HPDE6-E6E7 (cell line): ENCODE results near the gene XYLT1.
"Not testable (repeated sequence)": the region's sequence is repeated elsewhere in the genome, so short reads cannot be mapped to it uniquely, and the experiment has no call there.

Source experiments
- DNase-seq: peaks from one replicate; pipeline ENCODE4 v3.0.0; 2011; ENCODE audit warnings: missing footprints; ENCODE audit errors: extremely low spot score

Gene XYLT1

DNA sequence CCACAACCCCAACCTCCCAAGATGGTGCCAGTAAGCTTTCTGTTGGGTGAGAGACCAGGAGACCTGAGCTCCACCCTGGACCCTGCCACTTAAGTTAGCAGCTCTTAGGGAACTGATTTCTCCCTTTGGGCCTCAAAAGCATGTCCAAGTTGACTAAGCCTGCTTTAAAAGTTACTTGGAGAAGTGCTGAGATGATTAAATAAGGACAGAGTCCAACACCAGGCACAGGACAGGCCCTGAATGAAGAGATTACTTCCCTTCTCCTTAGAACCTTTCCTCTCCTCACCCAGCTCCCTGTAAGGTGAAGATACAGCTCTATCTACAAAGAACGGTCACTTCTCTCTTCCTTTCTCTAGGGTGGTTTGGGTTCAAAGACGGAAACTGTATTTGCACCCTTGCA lies 162.6 kb downstream of the XYLT1 start:
- no peak for DNase-seq

DNA sequence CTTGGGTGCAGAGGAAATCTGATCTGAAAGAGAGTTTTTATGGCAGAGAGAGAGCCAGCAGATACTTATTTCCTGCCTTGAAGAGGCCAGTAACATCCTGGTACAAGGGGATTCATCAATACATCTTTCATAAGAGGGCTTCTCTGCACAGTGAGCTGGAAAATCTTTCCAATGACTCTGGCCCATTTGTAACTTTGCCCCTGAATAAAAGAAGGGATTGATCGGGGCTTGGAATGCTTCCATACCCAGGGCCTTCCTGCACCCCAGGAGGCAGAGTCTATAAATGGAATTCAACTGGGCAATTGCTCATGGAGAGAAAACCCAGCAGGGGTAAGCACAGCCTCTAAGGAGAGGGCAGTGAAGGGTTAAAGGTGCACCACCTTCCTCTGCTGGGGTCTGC lies 163.3 kb downstream of the XYLT1 start:
- no peak for DNase-seq

DNA sequence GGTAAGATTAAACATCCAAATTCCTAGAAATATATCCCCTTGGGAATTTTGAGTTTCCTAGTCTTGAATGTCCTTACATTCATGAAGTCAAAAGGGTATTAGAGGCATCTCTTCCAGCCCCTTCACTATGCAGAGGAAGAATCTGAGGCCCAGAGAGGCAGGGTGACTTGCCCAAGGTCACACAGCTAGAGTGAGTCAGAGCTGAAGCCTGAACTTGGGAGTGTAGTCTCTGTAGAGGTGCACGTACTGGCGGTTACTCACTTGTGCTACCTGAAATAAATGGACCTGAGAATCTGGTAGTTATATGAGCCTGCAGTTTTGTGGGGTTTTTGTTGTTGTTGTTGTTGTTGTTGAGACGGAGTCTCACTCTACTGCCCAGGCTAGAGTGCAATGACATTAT lies 164.0 kb downstream of the XYLT1 start:
- DNase-seq = no peak

DNA sequence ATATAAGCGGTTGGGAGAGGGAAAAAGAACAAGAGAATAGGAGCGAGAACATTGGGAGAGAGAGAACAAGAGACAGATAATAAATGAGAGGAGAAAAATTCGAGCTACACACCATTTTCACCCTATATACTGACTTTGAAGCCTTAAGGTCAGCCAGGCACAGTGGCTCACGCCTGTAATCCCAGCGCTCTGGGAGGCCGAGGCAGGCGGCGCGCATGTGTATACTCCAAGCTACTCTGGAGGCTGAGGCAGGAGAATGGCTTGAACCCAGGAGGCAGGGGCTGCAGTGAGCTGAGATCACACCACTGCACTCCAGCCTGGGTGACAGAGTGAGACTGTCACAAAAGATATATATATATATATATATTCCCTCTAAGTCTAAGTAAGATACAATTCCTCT lies 164.5 kb downstream of the XYLT1 start:
- not testable (repeated sequence) for DNase-seq

DNA sequence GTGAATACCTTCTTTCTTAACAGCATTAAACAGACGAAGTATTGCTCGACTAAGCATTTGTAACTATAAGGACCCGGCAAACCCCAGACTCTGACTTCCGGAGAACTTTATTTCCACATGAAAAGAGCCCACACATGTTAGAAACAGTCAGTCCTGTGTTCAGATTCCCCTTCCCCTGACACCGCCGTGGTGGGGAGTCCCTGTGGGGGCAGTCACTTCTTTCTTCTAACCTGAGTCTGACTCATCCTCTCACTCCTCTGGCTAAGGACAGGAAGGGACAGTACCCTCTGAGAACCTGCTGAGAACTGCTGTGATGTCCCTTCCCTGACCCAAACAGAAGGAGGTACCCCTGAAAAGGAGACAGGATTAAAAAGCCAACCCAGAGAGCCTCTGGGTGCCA lies 165.1 kb downstream of the XYLT1 start:
- no peak for DNase-seq

DNA sequence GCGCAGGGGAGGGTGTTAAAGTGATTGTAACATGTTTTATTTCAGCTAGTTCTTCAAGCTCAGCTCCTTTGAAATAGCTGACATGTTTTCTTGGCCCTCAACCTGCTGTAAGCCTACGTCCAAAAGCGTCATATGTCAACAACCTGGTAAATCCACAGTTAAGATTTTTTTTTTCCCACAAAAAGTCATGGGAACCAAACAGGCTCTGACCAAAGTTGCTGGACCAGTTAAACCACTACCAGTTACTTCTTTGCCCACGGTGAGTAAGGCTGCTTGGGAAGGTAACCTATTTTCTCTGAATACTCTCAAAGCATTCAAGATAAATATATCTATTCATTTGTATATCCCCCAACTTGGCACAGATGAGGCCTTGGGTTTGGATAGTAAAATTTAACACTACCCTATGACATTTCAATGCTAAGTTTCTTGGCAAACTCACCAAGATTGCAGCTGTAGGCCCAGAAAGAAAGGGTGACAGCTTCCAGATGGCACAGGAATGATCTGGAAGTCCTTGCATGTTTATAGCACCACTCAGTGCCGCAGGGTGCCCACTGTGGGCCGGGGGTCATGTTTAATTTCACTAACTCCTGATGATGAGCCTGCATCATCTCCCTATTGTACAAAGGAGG lies 166.2 kb downstream of the XYLT1 start:
- no peak for DNase-seq

DNA sequence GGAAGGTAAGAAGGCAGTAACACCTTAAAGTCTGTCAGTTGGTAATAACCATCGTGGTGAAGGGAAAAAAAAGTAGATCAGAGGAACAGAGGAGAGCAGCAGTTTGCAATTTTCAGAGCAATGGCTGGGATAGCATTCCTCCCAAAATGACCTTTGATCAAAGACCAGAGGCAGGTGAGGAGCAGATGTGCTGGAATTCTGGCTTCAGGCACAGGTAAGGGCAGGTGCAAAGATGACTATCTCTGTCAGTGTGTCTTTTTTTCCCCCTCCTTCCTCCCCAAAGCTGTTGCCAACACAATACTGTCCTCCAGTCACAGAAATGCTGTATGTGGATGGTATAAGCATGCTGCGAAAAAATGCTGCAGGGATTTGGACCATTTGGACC lies 166.7 kb downstream of the XYLT1 start:
- no peak for DNase-seq

DNA sequence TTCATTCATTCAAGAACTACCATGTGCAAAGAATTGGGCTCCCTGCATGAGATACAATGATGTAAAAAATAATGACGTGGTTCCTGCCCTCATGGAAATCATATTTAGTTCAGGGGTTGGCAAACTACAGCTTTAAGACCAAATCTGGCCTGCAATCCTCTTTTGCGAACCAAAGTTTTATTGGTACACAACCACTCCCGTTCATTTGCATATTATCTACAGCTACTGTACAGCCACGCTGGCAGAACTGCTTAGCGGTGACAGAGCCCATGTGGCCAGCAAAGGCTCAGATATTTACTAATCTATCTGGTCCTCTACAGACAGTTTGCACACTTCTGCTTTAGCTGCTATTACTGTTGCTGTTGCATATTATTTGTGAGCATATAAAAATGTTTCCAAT lies 167.7 kb downstream of the XYLT1 start:
- no peak for DNase-seq

DNA sequence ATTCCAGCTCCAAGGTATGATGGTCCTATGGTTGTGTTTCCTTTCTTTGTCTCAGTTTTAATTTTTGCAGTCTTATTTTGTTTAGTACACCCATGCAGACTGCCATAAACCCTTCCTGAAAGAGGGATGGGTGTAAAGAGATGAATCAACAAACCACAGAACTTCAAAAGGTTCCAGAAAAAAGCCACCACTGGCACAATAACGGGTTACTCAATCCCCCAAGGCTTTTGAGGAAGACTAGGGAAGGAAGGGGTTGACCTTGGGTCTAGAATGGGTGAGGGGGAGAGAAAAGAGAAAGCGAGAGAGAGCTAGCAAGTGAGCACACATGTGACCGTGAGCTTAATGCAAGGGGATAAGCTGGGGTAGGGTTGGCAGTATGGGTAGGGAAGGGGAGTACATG lies 168.1 kb downstream of the XYLT1 start:
- DNase-seq = no peak

DNA sequence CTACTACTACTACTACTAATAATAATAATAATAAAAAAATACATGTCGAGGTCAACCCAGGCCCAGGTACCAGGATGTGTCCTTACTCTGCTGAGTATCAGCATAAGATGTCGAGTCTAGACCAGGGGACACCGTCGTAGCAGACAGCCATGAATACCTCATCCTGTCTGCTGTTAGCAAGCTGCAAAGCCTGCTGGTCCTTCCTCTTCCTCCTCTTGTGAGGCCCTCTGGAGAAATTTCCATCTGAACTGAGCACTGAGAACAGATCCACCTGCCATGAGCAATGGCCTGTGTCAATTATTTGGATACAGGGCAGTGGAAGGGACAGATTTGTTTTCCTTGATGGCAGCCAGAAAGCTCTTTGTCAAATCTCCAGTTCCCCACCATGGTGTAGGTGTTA lies 168.5 kb downstream of the XYLT1 start:
- no peak for DNase-seq

DNA sequence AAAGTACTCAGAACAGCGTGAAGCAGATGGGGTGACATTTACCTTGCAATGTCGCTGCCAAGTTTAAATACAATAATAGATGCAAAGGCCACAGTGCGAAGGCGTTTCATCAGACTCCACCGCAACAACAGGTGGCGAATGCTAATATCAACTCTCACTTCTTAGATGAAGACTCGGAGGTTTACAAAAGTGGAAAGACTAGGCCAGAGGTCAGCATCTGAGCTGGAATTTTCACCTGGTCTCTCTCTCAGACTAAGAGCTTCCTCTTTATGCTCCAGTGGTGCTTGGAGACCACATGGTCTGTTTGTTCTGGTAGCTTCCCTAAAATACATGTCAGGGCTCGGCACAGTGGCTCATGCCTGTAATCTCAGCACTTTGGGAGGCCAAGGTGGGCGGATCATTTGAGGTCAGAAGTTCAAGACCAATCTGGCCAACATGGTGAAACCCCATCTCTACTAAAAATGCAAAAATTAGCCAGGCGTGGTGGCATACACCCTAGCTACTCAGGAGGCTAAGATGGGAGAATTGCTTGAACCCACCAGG lies 169.1 kb downstream of the XYLT1 start:
- DNase-seq = no peak

DNA sequence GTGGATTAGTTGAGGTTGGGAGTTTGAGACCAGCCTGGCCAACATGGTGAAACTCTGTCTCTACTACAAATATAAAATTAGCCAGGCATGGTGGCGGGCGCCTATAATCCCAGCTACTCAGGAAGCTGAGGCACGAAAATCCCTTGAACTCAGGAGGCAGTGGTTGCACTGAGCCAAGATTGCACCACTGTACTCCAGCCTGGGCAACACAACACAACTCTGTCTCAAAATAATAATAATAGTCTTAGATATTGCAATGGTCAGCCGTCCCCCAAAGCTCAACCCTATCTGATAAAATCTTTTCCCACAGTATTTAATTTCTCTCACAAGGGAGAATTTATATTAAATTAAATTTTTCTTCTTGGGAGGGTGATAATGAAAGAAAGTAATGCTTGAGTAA lies 169.6 kb downstream of the XYLT1 start:
- no peak for DNase-seq

DNA sequence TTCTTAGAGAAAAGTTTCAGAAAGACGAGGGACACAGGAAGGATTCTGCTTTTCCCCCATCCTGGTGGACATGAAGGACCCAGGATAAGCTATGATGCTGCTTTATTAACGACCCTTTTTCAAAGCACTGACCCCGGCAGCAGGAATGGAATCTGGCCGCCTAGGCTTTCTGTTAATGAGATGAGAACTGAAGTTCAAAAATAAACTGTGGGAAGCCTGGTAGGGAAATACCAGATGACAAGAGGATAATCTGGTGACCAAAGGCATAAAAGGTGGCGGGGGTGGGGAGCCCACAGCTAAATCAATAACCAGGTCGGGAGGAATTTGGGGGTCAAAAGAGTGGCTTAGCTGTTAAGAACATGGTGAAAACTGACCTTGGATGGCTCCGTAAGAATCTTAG lies 171.0 kb downstream of the XYLT1 start:
- no peak for DNase-seq

DNA sequence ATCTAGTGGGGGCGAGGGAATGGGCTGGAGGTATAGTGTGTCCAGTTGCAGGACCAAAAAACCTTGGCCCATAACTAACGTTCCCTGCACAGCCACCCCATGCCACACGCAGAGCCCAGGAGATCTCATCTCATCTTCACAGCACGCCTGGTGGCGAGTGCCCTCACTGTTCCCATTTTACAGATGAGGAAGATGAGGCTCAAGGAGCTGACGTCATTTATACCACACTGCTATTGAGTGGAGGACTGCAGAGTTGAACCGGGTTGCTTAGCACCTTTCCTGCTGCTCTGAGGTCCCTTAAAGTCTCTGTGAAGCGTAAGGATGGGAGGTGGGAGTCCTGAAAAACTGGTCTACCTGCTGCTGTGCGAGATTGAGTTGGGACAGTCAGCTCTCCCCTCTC lies 172.5 kb downstream of the XYLT1 start:
- DNase-seq = no peak

DNA sequence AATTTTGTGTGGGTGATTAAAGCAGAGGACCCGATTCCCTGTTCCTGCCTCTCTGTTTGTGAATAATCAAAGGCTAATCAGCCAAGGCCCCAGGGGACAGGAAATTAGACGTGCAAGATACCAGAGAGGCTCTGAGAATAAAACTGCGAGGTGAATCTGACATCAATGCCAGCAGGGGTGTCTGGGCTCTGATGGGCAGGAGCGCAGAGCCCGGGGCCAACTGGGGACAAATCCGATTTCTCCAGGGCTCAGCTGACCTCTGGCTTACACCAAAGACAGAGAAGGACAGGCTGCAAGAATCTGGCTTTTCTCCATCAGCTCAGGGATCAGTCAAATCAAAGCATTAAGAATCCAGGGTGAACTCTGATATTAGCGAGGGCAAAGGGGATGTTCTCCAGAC lies 174.3 kb downstream of the XYLT1 start:
- DNase-seq = no peak

DNA sequence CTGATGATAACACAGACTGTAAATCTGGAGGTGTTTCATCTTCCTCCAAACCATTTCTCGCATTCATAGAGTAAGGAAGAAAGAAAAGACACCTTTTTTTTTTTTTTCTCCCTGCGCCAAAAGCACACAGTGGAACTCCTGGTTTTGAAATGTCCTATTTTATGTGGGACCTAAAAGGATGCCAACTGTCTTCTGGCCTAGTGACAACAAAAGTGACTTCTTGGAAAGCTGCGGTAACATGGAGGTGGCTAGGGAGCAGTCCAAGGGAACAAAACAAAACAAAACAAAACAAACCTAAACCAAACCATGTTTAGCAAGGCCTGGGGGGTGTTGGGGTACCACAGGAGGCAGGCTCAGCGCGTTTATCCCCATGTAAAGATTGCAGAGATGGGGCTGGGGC lies 174.8 kb downstream of the XYLT1 start:
- DNase-seq = no peak

DNA sequence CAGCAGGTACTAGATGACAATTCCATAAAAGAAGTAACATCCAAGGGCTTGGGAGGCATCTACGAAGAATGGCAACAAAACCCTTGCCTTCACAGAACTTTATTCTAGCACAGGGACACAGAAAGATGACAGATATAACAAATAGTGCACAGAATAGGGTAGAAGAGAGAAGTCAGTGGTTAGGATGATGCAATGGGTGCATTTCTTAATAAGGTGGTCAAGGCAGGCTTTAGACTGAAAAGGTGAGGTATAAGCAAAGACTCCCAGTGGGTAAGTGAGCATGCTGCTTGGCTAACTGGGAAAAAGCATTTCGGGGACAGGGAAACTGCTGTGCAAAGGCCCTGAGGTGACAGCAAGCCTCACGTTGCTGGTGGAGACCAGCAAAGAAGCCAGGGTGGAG lies 175.9 kb downstream of the XYLT1 start:
- DNase-seq = no peak

DNA sequence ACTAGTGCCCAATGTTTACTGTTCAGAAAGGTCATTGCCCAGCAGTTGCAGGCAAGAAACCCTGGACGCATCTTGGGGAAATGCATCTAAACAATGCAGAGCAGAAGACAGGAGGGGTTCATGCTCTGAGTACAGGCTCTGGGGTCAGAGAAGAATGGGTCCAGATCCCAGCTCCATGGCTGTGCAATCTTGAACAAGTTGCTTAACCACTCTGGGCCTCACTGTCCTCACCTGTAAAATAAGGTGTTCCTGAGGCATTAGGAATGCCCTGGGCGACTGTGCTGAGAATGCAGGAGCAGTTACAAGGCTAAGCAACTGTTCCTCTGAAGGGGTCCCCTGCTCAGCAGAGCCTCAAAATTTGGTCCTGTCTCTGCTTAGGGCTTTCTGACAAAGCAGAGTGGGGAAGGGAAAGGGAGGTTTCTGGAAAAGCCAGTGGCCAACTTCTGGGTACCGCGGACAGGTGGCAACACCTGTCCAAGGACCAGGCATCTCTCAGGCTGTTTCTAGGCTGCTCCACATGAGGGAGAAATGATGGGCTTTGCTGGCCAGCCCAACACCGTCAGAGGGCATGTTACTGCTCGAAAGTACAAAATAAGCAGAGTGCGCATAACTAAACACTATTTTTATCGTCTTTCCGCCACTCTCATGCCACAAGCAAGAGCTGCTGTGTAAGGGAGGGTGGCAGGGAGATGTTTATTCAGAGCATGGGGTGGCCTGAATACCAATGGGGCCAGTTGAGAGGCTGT lies 176.8 kb downstream of the XYLT1 start:
- DNase-seq = no peak

DNA sequence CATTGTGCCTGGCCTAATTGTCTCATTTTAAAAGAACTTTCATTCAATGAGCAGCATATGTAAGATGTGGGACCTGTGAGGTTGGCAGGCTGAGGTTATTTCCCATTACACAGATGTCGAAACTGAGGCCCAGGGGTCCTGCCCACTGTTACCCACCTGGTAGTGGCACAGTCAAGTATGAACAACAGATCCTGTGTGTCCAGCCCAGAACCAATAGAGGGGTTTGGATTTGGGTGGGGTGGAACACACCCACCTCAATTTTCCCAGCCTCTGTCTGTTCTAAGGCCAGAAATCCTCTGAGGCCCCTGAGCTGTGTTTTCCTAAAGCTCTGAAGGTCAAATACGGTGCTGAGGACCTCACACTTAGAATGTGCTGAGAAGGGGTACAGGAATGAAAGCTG lies 179.5 kb downstream of the XYLT1 start:
- DNase-seq = no peak

DNA sequence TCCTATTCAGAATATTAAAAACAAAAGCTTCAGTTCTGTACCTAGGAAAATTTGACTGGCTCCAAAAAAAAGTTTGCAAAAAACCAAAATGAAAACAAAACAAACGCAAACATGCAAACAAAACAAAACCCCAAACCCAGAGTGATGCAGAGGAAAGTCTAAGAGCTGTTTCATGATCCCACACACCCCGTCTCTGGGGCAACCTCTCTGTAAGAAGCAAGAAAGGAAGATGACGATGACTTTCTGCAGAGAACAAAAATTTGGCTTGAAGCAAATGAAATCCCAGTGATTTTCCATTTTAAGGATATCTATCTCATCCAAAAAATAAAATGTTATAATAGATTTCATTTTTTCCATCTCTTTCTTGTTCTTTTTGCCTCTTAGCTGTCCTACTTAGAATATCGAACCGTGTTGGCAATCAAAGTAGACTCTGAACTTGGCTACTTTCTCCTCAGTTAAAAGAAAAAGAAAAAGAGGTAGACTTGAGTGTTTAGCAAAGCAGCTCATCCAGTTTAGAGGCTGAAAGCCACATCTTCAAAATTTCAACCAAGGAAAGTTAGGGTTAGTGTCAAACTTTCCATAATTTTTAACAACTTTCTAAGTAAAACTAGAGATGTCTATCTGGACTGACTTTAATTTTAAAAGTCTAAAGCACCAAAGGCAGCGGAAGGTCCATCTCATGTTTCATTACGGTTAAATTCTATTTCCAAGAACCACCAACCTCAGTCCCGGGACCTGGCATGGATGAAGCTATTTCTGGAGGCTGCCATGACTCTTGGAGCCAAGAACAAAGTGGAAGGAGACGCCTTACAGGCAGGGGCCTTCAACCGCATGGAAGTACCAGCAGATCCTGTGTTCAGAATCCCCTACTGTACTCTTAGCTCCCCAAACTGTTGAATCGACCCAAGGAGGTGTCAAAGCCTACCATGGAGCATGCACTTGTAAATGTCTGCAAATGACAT lies 180.8 kb downstream of the XYLT1 start:
- no peak for DNase-seq

DNA sequence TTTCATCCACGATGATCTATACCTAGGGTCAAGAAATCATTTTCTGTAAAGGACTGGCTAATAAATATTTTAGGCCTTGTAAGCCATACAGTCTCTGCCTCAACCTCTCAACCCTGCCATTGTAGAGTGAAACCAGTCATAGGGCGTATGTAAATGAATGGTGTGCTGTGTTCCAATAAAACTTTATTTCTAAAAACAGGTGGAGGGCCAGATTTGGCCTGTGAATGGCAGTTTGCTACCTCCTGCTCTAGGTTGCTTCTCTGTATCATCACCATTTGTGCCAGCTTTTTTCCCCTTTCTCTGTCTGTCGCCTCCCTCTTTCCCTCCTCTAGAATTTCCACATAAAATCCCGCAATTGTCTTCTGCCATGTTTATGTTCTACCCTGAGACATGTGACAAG lies 181.7 kb downstream of the XYLT1 start:
- no peak for DNase-seq

DNA sequence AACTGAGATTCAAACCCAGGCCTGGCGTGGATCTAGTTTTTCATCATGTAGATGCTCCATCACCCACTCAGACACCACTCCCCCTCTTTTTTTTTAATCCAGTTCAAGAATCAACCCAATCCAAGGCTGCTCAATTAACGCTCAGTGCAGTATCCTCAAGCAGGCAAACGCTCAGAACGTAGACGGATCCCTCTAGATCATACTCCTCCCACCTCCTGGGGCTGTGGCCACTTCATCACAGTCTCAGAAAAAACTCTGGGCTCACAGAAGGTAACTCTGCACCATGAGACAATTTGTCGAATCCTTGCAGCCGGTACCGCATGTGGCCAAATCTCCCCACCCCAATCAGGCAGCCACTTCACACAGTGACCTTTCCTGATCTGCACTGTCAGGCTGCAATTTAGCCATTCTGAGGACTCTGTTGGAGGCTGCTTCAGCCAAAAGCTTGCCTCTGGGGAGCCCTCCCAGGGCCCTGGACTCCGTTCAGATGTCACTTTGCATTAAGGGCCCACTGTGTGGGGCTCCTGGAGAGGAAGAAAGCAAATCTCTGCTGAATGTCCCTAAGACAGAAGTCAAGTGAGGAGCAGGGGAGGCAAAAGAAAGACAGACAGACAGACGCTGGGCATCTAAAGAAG lies 183.5 kb downstream of the XYLT1 start:
- DNase-seq = no peak
